Smooth muscle cell (in vitro differentiated cells): ENCODE results near the gene SASH1. TPM values are rescaled to one million over a fixed set of nuclear protein-coding genes. Genes with fewer than 3 reads are reported as not detected.

Experiments
- DNase-seq: peaks from one replicate; lab custom pipeline; 2025; ENCODE audit not compliant: unreplicated experiment; lab: John Stamatoyannopoulos, UW
- H2AFZ ChIP-seq: fragments of 200-600 bp; sonication (generic); 2 replicates; pipeline ENCODE4 v1.6.0; 2016; ENCODE audit warnings: antibody characterized with exemption, low read depth, mild to moderate bottlenecking
- H3F3A ChIP-seq: fragments of 200-600 bp; sonication (generic); 2 replicates; pipeline ENCODE4 v1.6.0; 2017; ENCODE audit warnings: antibody characterized with exemption, low read depth
- H3K27ac ChIP-seq: fragments of 200-600 bp; sonication (generic); 2 replicates; pipeline ENCODE4 v1.5.1; 2016; ENCODE audit warnings: low read depth, mild to moderate bottlenecking
- H3K27me3 ChIP-seq: fragments of 200-600 bp; sonication (generic); 2 replicates; pipeline ENCODE4 v1.6.1; 2016; ENCODE audit warnings: low read depth, mild to moderate bottlenecking
- H3K36me3 ChIP-seq: fragments of 200-600 bp; sonication (generic); 2 replicates; pipeline ENCODE4 v1.5.1; 2016; ENCODE audit warnings: low read depth
- H3K4me1 ChIP-seq: fragments of 200-600 bp; sonication (generic); 2 replicates; pipeline ENCODE4 v1.5.1; 2016; ENCODE audit warnings: low read depth
- H3K4me2 ChIP-seq: fragments of 200-600 bp; sonication (generic); 2 replicates; pipeline ENCODE4 v1.6.0; 2016; ENCODE audit warnings: mild to moderate bottlenecking
- H3K4me3 ChIP-seq: fragments of 200-600 bp; sonication (generic); 2 replicates; pipeline ENCODE4 v1.5.1; 2016; ENCODE audit warnings: mild to moderate bottlenecking
- H3K79me2 ChIP-seq: fragments of 200-600 bp; sonication (generic); 2 replicates; pipeline ENCODE4 v1.6.0; 2016; ENCODE audit warnings: low read depth, mild to moderate bottlenecking
- H3K9ac ChIP-seq: fragments of 200-600 bp; sonication (generic); 2 replicates; pipeline ENCODE4 v1.6.0; 2016; ENCODE audit warnings: low read depth
- H3K9me3 ChIP-seq: fragments of 200-600 bp; sonication (generic); replicated peaks from 2 replicates; pipeline ENCODE4 v1.5.1; 2016; ENCODE audit warnings: low read depth
- H4K20me1 ChIP-seq: fragments of 200-600 bp; sonication (generic); 2 replicates; pipeline ENCODE4 v1.6.0; 2016; ENCODE audit warnings: low read depth
- WGBS: methylation state at CpG from one replicate; pipeline ENCODE4 v1.1.7; 2016; ENCODE audit warnings: low lambda C conversion rate; 5-methylcytosine and 5-hydroxymethylcytosine counted together
- polyA plus RNA-seq: library from polyadenylated mRNA; unstranded; fragments of >200 nt; fragmentation: Nextera tagmentation; extraction: Ambion mirVana; gene quantifications from 2 replicates; pipeline ENCODE4 v1.2.1, GENCODE V29; 2016
- total RNA-seq: library from RNA; depleted of rRNA; stranded (reverse); fragments of >200 nt; gene quantifications from 2 replicates; pipeline ENCODE4 v1.2.3, GENCODE V29; 2014
- TF ChIP-seq, protein P1 (sequence below): fragments of 200-600 bp; sonication (generic); IDR thresholded peaks from 2 replicates; pipeline ENCODE4 v1.5.1; 2017; ENCODE audit warnings: borderline replicate concordance, mild to moderate bottlenecking, antibody characterized with exemption; ENCODE audit not compliant: insufficient read depth, poor library complexity, severe bottlenecking

The SASH1 gene
- total and polyA plus RNA-seq, 2 experiments from 2014 or later: 12.7 to 16.2 TPM

DNA sequence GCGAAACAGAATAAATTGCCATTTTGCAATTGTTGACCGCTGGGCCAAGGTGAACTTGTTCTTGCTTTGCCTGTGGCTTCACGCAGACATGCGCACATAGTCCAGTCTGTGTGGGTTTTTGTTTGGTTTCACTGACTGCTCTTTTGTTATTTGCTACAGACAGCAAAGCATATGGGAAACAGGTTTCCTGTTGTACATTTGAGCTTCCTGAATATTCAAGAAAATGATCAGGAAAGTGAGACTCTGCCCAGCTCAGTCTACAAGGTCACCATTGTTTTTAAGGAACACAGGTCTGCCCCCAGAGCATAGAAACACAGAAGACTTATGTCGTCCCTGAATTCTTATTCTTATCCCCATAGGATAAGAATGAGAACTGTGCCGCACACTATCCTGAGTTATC, 55.6 kb downstream of the SASH1 start:
- H3F3A ChIP-seq: no peaks in the 10 kb centered on the region
- H3K79me2 ChIP-seq: no peaks in the 10 kb centered on the region
- H3K9me3 ChIP-seq: no peaks in the 10 kb centered on the region
- H3K4me2 ChIP-seq: no peak overlapping the region
- H2AFZ ChIP-seq: no peak overlapping the region
- TF ChIP-seq, protein P1, sequence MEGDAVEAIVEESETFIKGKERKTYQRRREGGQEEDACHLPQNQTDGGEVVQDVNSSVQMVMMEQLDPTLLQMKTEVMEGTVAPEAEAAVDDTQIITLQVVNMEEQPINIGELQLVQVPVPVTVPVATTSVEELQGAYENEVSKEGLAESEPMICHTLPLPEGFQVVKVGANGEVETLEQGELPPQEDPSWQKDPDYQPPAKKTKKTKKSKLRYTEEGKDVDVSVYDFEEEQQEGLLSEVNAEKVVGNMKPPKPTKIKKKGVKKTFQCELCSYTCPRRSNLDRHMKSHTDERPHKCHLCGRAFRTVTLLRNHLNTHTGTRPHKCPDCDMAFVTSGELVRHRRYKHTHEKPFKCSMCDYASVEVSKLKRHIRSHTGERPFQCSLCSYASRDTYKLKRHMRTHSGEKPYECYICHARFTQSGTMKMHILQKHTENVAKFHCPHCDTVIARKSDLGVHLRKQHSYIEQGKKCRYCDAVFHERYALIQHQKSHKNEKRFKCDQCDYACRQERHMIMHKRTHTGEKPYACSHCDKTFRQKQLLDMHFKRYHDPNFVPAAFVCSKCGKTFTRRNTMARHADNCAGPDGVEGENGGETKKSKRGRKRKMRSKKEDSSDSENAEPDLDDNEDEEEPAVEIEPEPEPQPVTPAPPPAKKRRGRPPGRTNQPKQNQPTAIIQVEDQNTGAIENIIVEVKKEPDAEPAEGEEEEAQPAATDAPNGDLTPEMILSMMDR: no peak
- H3K9ac ChIP-seq: no peak overlapping the region
- no peak overlapping the region for H3K4me3 ChIP-seq
- WGBS: 96% methylated on average over 6 of the region's 6 CpGs
- H3K27me3 ChIP-seq: no peaks in the 10 kb centered on the region
- H4K20me1 ChIP-seq: peaks cover 13% of the 10 kb centered on the region
- no peaks in the 10 kb centered on the region for H3K36me3 ChIP-seq
- DNase-seq: no peak
- no peak overlapping the region for H3K27ac ChIP-seq
- H3K4me1 ChIP-seq: no peaks in the 10 kb centered on the region

- Histone ChIP-seq H4K20me1 (peaks cover 10% of the 10 kb centered on the region), H3K79me2 (no peaks in the 10 kb centered on the region), H3K27ac (no peak overlapping the region), H3K4me1 (no peaks in the 10 kb centered on the region), H2AFZ (no peak overlapping the region), H3K4me2 (no peak overlapping the region), H3K27me3 (no peaks in the 10 kb centered on the region), H3F3A (no peaks in the 10 kb centered on the region), H3K4me3 (no peak overlapping the region), H3K9me3 (no peaks in the 10 kb centered on the region), H3K36me3 (no peaks in the 10 kb centered on the region), H3K9ac (no peak overlapping the region)
- TF ChIP-seq, protein P1: no peak
- 96% methylated on average over 1 of the region's 1 CpG for WGBS
- no peak for DNase-seq
Measured at GRCh38 chr6:148398678-148399077, 56.0 kb downstream of the SASH1 start.

GRCh38 chr6:148401571-148401970, 58.9 kb downstream of the SASH1 start:
- WGBS: 75% methylated on average over 3 of the region's 3 CpGs
- no peak overlapping the region for H3K4me2 ChIP-seq
- DNase-seq: no peak

More at GRCh38 chr6:148401571-148401970, 58.9 kb downstream of the SASH1 start:
- Histone ChIP-seq H3K4me1 (no peaks in the 10 kb centered on the region), H4K20me1 (peaks cover 7% of the 10 kb centered on the region), H3K27me3 (no peaks in the 10 kb centered on the region), H3K36me3 (no peaks in the 10 kb centered on the region), H3K9me3 (no peaks in the 10 kb centered on the region), H3K79me2 (no peaks in the 10 kb centered on the region), H2AFZ (no peak overlapping the region), H3K4me3 (no peak overlapping the region), H3K27ac (no peak overlapping the region), H3K9ac (no peak overlapping the region), H3F3A (no peaks in the 10 kb centered on the region)
- TF ChIP-seq, protein P1: no peak
